Vagina (tissue), 2 donors: ENCODE data around the gene EIPR1.

Experiments
- POLR2A ChIP-seq, 2 donors: fragments of 450-650 bp; IDR thresholded peaks; one replicate each; pipeline ENCODE4 v1.6.1; 2017; ENCODE audit warnings: antibody characterized with exemption in 2 of 2, mild to moderate bottlenecking in 2 of 2, moderate library complexity in 2 of 2
- POLR2AphosphoS5 ChIP-seq, 2 donors: sonication (generic); formaldehyde crosslinking; IDR thresholded peaks; one replicate each; pipeline ENCODE4 v1.9.0; 2017; ENCODE audit warnings: antibody characterized with exemption in 2 of 2, mild to moderate bottlenecking in 2 of 2, low read depth in 1 of 2; ENCODE audit not compliant: insufficient read depth in 1 of 2
- TF ChIP-seq, protein P1 (sequence below), 3 experiments: fragments of 450-650 bp in 2 of 3; fragments of 200-600 bp in 1 of 3; sonication (generic) in 1 of 3; IDR thresholded peaks; one replicate each; pipeline ENCODE4 v1.5.1; 2017 to 2019; ENCODE audit warnings: antibody characterized with exemption in 3 of 3, mild to moderate bottlenecking in 2 of 3, moderate library complexity in 2 of 3

- TF ChIP-seq, protein P1, sequence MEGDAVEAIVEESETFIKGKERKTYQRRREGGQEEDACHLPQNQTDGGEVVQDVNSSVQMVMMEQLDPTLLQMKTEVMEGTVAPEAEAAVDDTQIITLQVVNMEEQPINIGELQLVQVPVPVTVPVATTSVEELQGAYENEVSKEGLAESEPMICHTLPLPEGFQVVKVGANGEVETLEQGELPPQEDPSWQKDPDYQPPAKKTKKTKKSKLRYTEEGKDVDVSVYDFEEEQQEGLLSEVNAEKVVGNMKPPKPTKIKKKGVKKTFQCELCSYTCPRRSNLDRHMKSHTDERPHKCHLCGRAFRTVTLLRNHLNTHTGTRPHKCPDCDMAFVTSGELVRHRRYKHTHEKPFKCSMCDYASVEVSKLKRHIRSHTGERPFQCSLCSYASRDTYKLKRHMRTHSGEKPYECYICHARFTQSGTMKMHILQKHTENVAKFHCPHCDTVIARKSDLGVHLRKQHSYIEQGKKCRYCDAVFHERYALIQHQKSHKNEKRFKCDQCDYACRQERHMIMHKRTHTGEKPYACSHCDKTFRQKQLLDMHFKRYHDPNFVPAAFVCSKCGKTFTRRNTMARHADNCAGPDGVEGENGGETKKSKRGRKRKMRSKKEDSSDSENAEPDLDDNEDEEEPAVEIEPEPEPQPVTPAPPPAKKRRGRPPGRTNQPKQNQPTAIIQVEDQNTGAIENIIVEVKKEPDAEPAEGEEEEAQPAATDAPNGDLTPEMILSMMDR (IDR thresholded peaks at IDR 0.05) = no peak
- TF ChIP-seq POLR2A (IDR thresholded peaks at IDR 0.05) = no peak
- TF ChIP-seq POLR2AphosphoS5 (IDR thresholded peaks at IDR 0.05; ENCODE audit: insufficient read depth in 1 of 2, low read depth in 1 of 2) = no peak
Observed at GRCh38 chr2:3238951-3239841, 138.4 kb downstream of the EIPR1 start.
